Lung (tissue), 12 donors: Measurements from ENCODE around the gene TMEM181. TPM values are rescaled to one million over a fixed set of nuclear protein-coding genes. Genes with fewer than 3 reads are reported as not detected.
"Not testable (repeated sequence)": the region's sequence is repeated elsewhere in the genome, so short reads cannot be mapped to it uniquely, and the experiment has no call there.

Source experiments
- ATAC-seq: fragments of 200-7000 bp; cut with Tn5 transposase; one replicate; pipeline ENCODE4 v1.9.1; 2020; ENCODE audit warnings: moderate number of reproducible peaks; ENCODE audit not compliant: insufficient read depth, low FRiP score
- DNase-seq, 3 donors: peaks; one replicate each; pipeline ENCODE4 v3.0.0-alpha.2; 2013 to 2017
- H3K27ac ChIP-seq, 2 donors: one replicate each; pipeline ENCODE4 v1.5.1; 2013; ENCODE audit warnings: mild to moderate bottlenecking in 2 of 2, moderate library complexity in 2 of 2, control low read depth in 1 of 2, inconsistent platforms in 1 of 2, low read depth in 1 of 2, low read length in 1 of 2
- H3K27me3 ChIP-seq, 3 donors: one replicate each; pipeline ENCODE4 v1.5.1; 2013; ENCODE audit warnings: low read length in 2 of 3; ENCODE audit not compliant: control insufficient read depth in 3 of 3, insufficient read depth in 3 of 3
- H3K36me3 ChIP-seq, 4 donors: one replicate each; pipeline ENCODE4 v1.5.1; 2013; ENCODE audit warnings: low read length in 4 of 4, mild to moderate bottlenecking in 1 of 4, moderate library complexity in 1 of 4; ENCODE audit not compliant: control insufficient read depth in 4 of 4, insufficient read depth in 4 of 4
- H3K4me1 ChIP-seq, 5 donors: one replicate each; pipeline ENCODE4 v1.5.1; 2013; ENCODE audit warnings: low read length in 5 of 5, mild to moderate bottlenecking in 2 of 5, moderate library complexity in 1 of 5; ENCODE audit not compliant: control insufficient read depth in 5 of 5, insufficient read depth in 5 of 5
- H3K4me3 ChIP-seq: one replicate; pipeline ENCODE4 v1.5.1; 2013; ENCODE audit warnings: mild to moderate bottlenecking, control low read depth, moderate library complexity
- H3K9ac ChIP-seq, 2 donors: one replicate each; pipeline ENCODE4 v1.5.1; 2013; ENCODE audit warnings: low read length in 2 of 2, control low read depth in 1 of 2; ENCODE audit not compliant: insufficient read depth in 1 of 2
- H3K9me3 ChIP-seq, 4 donors: one replicate each; pipeline ENCODE4 v1.5.1; 2013; ENCODE audit warnings: low read length in 3 of 4, mild to moderate bottlenecking in 1 of 4, moderate library complexity in 1 of 4; ENCODE audit not compliant: control insufficient read depth in 4 of 4, insufficient read depth in 3 of 4
- CTCF ChIP-seq: IDR thresholded peaks from 2 replicates; pipeline ENCODE4 v1.5.1; 2012; ENCODE audit warnings: mild to moderate bottlenecking; ENCODE audit errors: control extremely low read depth, extremely low read depth
- WGBS, 2 donors: extraction: QIAGEN DNeasy Blood & Tissue Kit; methylation state at CpG; one replicate each; pipeline ENCODE4 v1.1.7; 2013; 5-methylcytosine and 5-hydroxymethylcytosine counted together
- polyA plus RNA-seq, 2 donors: library from polyadenylated mRNA; stranded (reverse); fragments of 200-250 nt; gene quantifications; one replicate each; pipeline ENCODE4 v1.2.1, GENCODE V29; 2013
- total RNA-seq, 2 donors: library from RNA; depleted of rRNA in 1 of 2; stranded (reverse); fragments of >200 nt in 1 of 2; gene quantifications; one replicate each; pipeline ENCODE4 v1.2.1, GENCODE V29; 2014 to 2021
- donor health status: control.
- donor health status: control.
- donor health status: Bipolar disorder and iron deficiency.
- donor health status: healthy.
- donor health status: DM: yes; HTN: yes; CAD: no.

Gene TMEM181
- total and polyA plus RNA-seq, 4 donors, result 14.5 to 28.5 (median 20.5) TPM

DNA sequence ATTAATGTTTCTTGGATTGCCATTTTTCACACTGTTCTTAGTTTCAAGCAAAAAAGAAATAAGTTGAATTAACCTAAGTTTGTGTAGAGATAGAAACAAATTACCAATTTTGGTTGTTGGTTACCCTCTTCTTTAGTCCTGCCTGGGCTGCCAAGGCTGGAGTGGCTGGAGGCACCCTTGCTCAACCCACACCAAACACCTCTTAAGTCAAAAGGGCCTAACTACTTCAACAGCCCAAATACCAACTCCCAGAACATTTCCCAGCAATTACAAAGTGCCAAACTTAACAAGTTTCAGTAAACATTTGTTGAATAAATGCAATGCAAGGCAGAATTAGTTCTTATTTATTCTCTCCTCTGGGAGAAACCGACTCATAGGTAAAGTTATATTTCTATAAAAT is 38.1 kb upstream of the TMEM181 start:
- H3K4me3 ChIP-seq, result no peak overlapping the region
- no peak overlapping the region for H3K27ac ChIP-seq
- TF ChIP-seq CTCF, result no peak
- H3K9ac ChIP-seq, result no peak overlapping the region
- DNase-seq (no peak), ATAC-seq (no peak)
- no peaks in the 10 kb centered on the region for H3K36me3 ChIP-seq
- peaks cover 0 to 31% (median 17%) of the 10 kb centered on the region in 3 donors for H3K27me3 ChIP-seq
- WGBS, 2 donors, result 65 to 88% methylated on average over 1 of the region's 1 CpG
- peaks cover 0 to 8% (median 0%) of the 10 kb centered on the region in 5 donors for H3K4me1 ChIP-seq
- peaks cover 0 to 8% (median 0%) of the 10 kb centered on the region in 4 donors for H3K9me3 ChIP-seq

DNA sequence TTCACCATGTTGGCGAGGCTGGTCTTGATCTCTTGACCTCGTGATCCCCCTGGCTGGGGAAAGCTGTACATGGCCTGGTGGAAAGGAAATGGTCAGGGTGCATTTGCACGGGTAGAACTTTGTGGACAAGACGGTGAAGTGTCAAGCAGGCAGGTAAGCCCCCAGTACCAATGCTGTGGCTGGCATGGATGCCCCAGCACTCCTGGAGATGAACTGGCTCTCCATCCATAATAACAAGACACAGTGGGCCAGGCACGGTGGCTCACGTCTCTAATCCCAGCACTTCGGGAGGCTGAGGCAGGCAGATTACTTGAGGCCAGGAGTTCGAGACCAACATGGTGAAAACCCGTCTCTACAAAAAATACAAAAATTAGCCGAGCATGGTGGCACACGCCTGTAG is 37.3 kb upstream of the TMEM181 start:
- H3K9me3 ChIP-seq, result peaks cover 0 to 8% (median 0%) of the 10 kb centered on the region in 4 donors
- peaks cover 0 to 24% (median 10%) of the 10 kb centered on the region in 3 donors for H3K27me3 ChIP-seq
- TF ChIP-seq CTCF, result no peak
- 94 to 96% methylated on average over 11 of the region's 11 CpGs for WGBS, 2 donors
- H3K9ac ChIP-seq, result no peak overlapping the region
- no peak overlapping the region for H3K4me3 ChIP-seq
- H3K27ac ChIP-seq, result no peak overlapping the region
- no peaks in the 10 kb centered on the region for H3K36me3 ChIP-seq
- ATAC-seq (no peak), DNase-seq (no peak)
- H3K4me1 ChIP-seq, result peaks cover 0 to 8% (median 0%) of the 10 kb centered on the region in 5 donors

GRCh38 chr6:158524311-158524710 is 35.6 kb upstream of the TMEM181 start:
- Histone ChIP-seq H3K27ac (no peak overlapping the region), H3K4me3 (no peak overlapping the region), H3K36me3 (no peaks in the 10 kb centered on the region), H3K9ac (no peak overlapping the region), H3K27me3 (peaks cover 0 to 11% (median 0%) of the 10 kb centered on the region in 3 donors), H3K9me3 (peaks cover 0 to 8% (median 0%) of the 10 kb centered on the region in 4 donors), H3K4me1 (peaks cover 0 to 3% (median 0%) of the 10 kb centered on the region in 5 donors)
- ATAC-seq, result no peak
- WGBS, 2 donors, result 94 to 98% methylated on average over 15 of the region's 15 CpGs
- no peak for TF ChIP-seq CTCF
- DNase-seq, result no peak

GRCh38 chr6:158527858-158528257 is 32.0 kb upstream of the TMEM181 start:
- not testable (repeated sequence) for H3K4me3 ChIP-seq, DNase-seq, H3K27me3 ChIP-seq, H3K27ac ChIP-seq, H3K36me3 ChIP-seq, H3K4me1 ChIP-seq, H3K9ac ChIP-seq, ATAC-seq
- WGBS, 2 donors, result 84 to 91% methylated on average over 1 of the region's 1 CpG
- H3K9me3 ChIP-seq, result peaks cover 0 to 12% (median 0%) of the 10 kb centered on the region in 4 donors
